SK-N-SH (cell line): ENCODE measurements around the gene KDM4C.

Experiments used
- CTCF ChIP-seq: fragments of 200-600 bp; sonication (generic); IDR thresholded peaks from 2 replicates; pipeline ENCODE4 v1.6.1; 2017; ENCODE audit warnings: antibody characterized with exemption, mild to moderate bottlenecking, moderate library complexity
- ELF1 ChIP-seq: IDR thresholded peaks from 2 replicates; pipeline ENCODE4 v1.4.0; 2012
- EP300 ChIP-seq, 2 experiments: IDR thresholded peaks; 2 replicates each; pipeline versions ENCODE4 v1.4.0 to v1.6.1; 2012; ENCODE audit warnings: borderline replicate concordance in 1 of 2, low read depth in 1 of 2, low read length in 1 of 2
- EZH2phosphoT487 ChIP-seq: fragments of 200-600 bp; sonication (generic); IDR thresholded peaks from 2 replicates; pipeline ENCODE4 v1.6.1; 2017; ENCODE audit warnings: low read depth, mixed run types, mild to moderate bottlenecking, antibody characterized with exemption, moderate library complexity, borderline replicate concordance
- FOXM1 ChIP-seq: IDR thresholded peaks from 2 replicates; pipeline ENCODE4 v1.4.0; 2012; ENCODE audit warnings: low read depth, mild to moderate bottlenecking
- IRF3 ChIP-seq: fragments of 150-350 bp; IDR thresholded peaks from 2 replicates; pipeline ENCODE4 v1.6.1; 2016; ENCODE audit warnings: mild to moderate bottlenecking, low read depth, low read length
- JUND ChIP-seq: IDR thresholded peaks from 2 replicates; pipeline ENCODE4 v1.4.0; 2012
- MXI1 ChIP-seq: IDR thresholded peaks from 2 replicates; pipeline ENCODE4 v1.6.1; 2012; ENCODE audit warnings: mild to moderate bottlenecking, low read depth, low read length, improper control_type of control experiment
- NRF1 ChIP-seq: IDR thresholded peaks from 2 replicates; pipeline ENCODE4 v1.6.1; 2012; ENCODE audit warnings: low read depth, mild to moderate bottlenecking, low read length
- RXRA ChIP-seq: IDR thresholded peaks from 2 replicates; pipeline ENCODE4 v1.4.0; 2012; ENCODE audit warnings: low read depth, mild to moderate bottlenecking, borderline replicate concordance
- USF1 ChIP-seq: IDR thresholded peaks from 2 replicates; pipeline ENCODE4 v1.4.0; 2012; ENCODE audit warnings: low read depth, borderline replicate concordance
- ZBTB33 ChIP-seq: IDR thresholded peaks from 2 replicates; pipeline ENCODE4 v1.4.0; 2012; ENCODE audit warnings: low read depth, borderline replicate concordance

- TF ChIP-seq EZH2phosphoT487 (no peak), CTCF (no peak), ELF1 (no peak), MXI1 (no peak), ZBTB33 (no peak), RXRA (no peak), JUND (no peak), EP300 (IDR thresholded peaks at IDR 0.05; ENCODE audit: borderline replicate concordance in 1 of 2, low read depth in 1 of 2, low read length in 1 of 2) (no peak), FOXM1 (no peak), USF1 (no peak), NRF1 (no peak), IRF3 (no peak)
Measured at GRCh38 chr9:6735422-6735821, 22.4 kb upstream of the KDM4C start.
